Mesangial cell (primary cell): ENCODE results near the gene AKR1D1. TPM values are rescaled to one million over a fixed set of nuclear protein-coding genes. Genes with fewer than 3 reads are reported as not detected.

Experiments used
- total RNA-seq: library from RNA; depleted of rRNA; stranded (reverse); fragments of >200 nt; gene quantifications from 2 replicates; pipeline ENCODE4 v1.2.3, GENCODE V29; 2015

Gene AKR1D1
- not detected in 2 replicates for total RNA-seq

GRCh38 chr7:138076196-138076595, at the start of gene AKR1D1:
TSS of gene AKR1D1 (plus strand) at chr7:138076459. CDS start at chr7:138076519, 60 bp downstream.

Other genes with a start within 250 kb of the AKR1D1 start
- gene DGKI, start 229.5 kb upstream of the AKR1D1 start, total RNA-seq: 3.4 and 13.4 TPM in 2 replicates
- 27.8 and 33.4 TPM in 2 replicates for gene CREB3L2, start 74.4 kb upstream of the AKR1D1 start, total RNA-seq